GM19463 (cell line): ENCODE results near the gene HSD17B14.
"Not testable (repeated sequence)": the region's sequence is repeated elsewhere in the genome, so short reads cannot be mapped to it uniquely, and the experiment has no call there.

Experiments used
- ATAC-seq: cut with Tn5 transposase; IDR thresholded peaks from one replicate; pipeline ENCODE4 v1.9.1; 2021; ENCODE audit warnings: mild to moderate bottlenecking, moderate library complexity; ENCODE audit not compliant: unreplicated experiment

Gene HSD17B14

GRCh38 chr19:48799358-48800300 is 36.7 kb downstream of the HSD17B14 start:
- ATAC-seq: no peak

- no peak for ATAC-seq
These were observed 37.4 kb downstream of the HSD17B14 start for GRCh38 chr19:48798937-48799336.

- ATAC-seq: no peak
These were observed 39.2 kb downstream of the HSD17B14 start for GRCh38 chr19:48797103-48797502.

- no peak for ATAC-seq
These were observed 39.8 kb downstream of the HSD17B14 start for GRCh38 chr19:48796298-48797083.

GRCh38 chr19:48795685-48796070 is 40.6 kb downstream of the HSD17B14 start:
- ATAC-seq: no peak

- peak; percentile 89 for ATAC-seq
These were observed 41.1 kb downstream of the HSD17B14 start for GRCh38 chr19:48795055-48795684.

- ATAC-seq: no peak
These were observed 42.0 kb downstream of the HSD17B14 start for GRCh38 chr19:48794291-48794690.

- ATAC-seq: no peak
These were observed 43.0 kb downstream of the HSD17B14 start for GRCh38 chr19:48793271-48793670.

GRCh38 chr19:48787331-48787730 is 49.0 kb downstream of the HSD17B14 start:
- ATAC-seq: not testable (repeated sequence)

- ATAC-seq: not testable (repeated sequence)
These were observed 49.9 kb downstream of the HSD17B14 start for GRCh38 chr19:48786422-48786821.

GRCh38 chr19:48784527-48784926 is 51.8 kb downstream of the HSD17B14 start:
- no peak for ATAC-seq

GRCh38 chr19:48780631-48781391 is 55.5 kb downstream of the HSD17B14 start:
- ATAC-seq: no peak

GRCh38 chr19:48779636-48780035 is 56.7 kb downstream of the HSD17B14 start:
- no peak for ATAC-seq

GRCh38 chr19:48777720-48778119 is 58.6 kb downstream of the HSD17B14 start:
- no peak for ATAC-seq

GRCh38 chr19:48777139-48777538 is 59.2 kb downstream of the HSD17B14 start:
- no peak for ATAC-seq

GRCh38 chr19:48772503-48772953 is 63.8 kb downstream of the HSD17B14 start:
- ATAC-seq: no peak

- ATAC-seq: no peak
These were observed 65.4 kb downstream of the HSD17B14 start for GRCh38 chr19:48770734-48771472.

GRCh38 chr19:48770266-48770665 is 66.0 kb downstream of the HSD17B14 start:
- ATAC-seq: no peak

- ATAC-seq: no peak
These were observed 67.1 kb downstream of the HSD17B14 start for GRCh38 chr19:48768994-48769713.
